Loucy (cell line): Measurements from ENCODE around the gene NFASC.

Experiments used
- H2AFZ ChIP-seq: fragments of 200-600 bp; sonication (generic); 2 replicates; pipeline ENCODE4 v1.6.0; 2016; ENCODE audit warnings: antibody characterized with exemption, mild to moderate bottlenecking, low read length, moderate library complexity
- H3F3A ChIP-seq: fragments of 200-600 bp; 2 replicates; pipeline ENCODE4 v1.6.0; 2016; ENCODE audit warnings: antibody characterized with exemption, low read depth, mild to moderate bottlenecking
- H3K27me3 ChIP-seq: fragments of 200-600 bp; sonication (generic); 2 replicates; pipeline ENCODE4 v1.6.1; 2014; ENCODE audit warnings: low read length, mild to moderate bottlenecking; ENCODE audit not compliant: insufficient read depth, poor library complexity, severe bottlenecking
- H3K36me3 ChIP-seq: fragments of 200-600 bp; sonication (generic); 2 replicates; pipeline ENCODE4 v1.6.1; 2016; ENCODE audit warnings: low read length; ENCODE audit not compliant: insufficient read depth
- H3K4me1 ChIP-seq: fragments of 200-600 bp; sonication (generic); 2 replicates; pipeline ENCODE4 v1.5.1; 2014; ENCODE audit warnings: low read length, mild to moderate bottlenecking; ENCODE audit not compliant: insufficient read depth, poor library complexity, severe bottlenecking
- H3K4me2 ChIP-seq: fragments of 200-600 bp; sonication (generic); 2 replicates; pipeline ENCODE4 v1.6.0; 2014; ENCODE audit warnings: antibody characterized with exemption, low read length, low read depth, mild to moderate bottlenecking; ENCODE audit not compliant: poor library complexity, severe bottlenecking
- H3K4me3 ChIP-seq: fragments of 200-600 bp; sonication (generic); 2 replicates; pipeline ENCODE4 v1.5.1; 2014; ENCODE audit warnings: low read length, mild to moderate bottlenecking, mixed read lengths; ENCODE audit not compliant: poor library complexity, severe bottlenecking
- H3K79me2 ChIP-seq: fragments of 200-600 bp; sonication (generic); 2 replicates; pipeline ENCODE4 v1.6.1; 2014; ENCODE audit warnings: low read length; ENCODE audit not compliant: insufficient read depth
- H3K9ac ChIP-seq: fragments of 200-600 bp; sonication (generic); 2 replicates; pipeline ENCODE4 v1.6.0; 2014; ENCODE audit warnings: mild to moderate bottlenecking, low read depth, low read length, moderate library complexity; ENCODE audit not compliant: poor library complexity, severe bottlenecking
- H3K9me2 ChIP-seq: fragments of 200-600 bp; sonication (generic); replicated peaks from 2 replicates; pipeline ENCODE4 v1.6.1; 2016; ENCODE audit warnings: low read depth, low read length, mixed read lengths
- H3K9me3 ChIP-seq: fragments of 200-600 bp; sonication (generic); 2 replicates; pipeline ENCODE4 v1.6.1; 2014; ENCODE audit warnings: mild to moderate bottlenecking, antibody characterized with exemption, low read length, low read depth; ENCODE audit not compliant: insufficient read depth
- H4K20me1 ChIP-seq: fragments of 200-600 bp; sonication (generic); 2 replicates; pipeline ENCODE4 v1.6.0; 2014; ENCODE audit warnings: antibody characterized with exemption, low read length, mild to moderate bottlenecking; ENCODE audit not compliant: insufficient read depth, poor library complexity, severe bottlenecking
- EZH2phosphoT487 ChIP-seq: fragments of 200-600 bp; IDR thresholded peaks from 2 replicates; pipeline ENCODE4 v1.6.1; 2018; ENCODE audit warnings: antibody characterized with exemption, mild to moderate bottlenecking, moderate library complexity, borderline replicate concordance
- TF ChIP-seq, protein P1 (sequence below): fragments of 200-600 bp; sonication (generic); conservative IDR thresholded peaks from 2 replicates; pipeline ENCODE4 v1.5.1; 2014; ENCODE audit warnings: mild to moderate bottlenecking, antibody characterized with exemption, low read length

The NFASC gene

DNA sequence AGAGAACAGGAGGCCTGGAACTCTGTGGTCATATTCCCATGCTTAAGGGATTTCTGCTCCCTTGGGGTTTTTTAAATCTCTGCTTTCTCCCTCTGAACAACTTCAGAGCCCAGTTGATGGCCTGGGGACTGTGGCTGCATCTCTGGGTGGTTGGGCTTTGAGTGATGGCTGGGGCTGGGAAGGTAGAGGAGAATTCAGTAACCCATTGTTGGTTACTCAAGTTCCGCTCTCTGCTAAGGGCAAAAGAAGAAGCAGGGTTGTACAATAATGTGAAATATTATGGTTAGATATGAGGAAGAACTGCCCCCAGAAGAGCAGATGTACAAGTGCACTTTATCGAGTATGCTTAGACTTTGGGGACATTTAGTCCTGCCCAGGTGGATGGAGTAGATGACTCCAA, 100.3 kb downstream of the NFASC start:
- H3K4me1 ChIP-seq = peaks cover 17% of the 10 kb centered on the region
- H4K20me1 ChIP-seq = no peaks in the 10 kb centered on the region
- H3K9me3 ChIP-seq = no peaks in the 10 kb centered on the region
- H3F3A ChIP-seq = no peaks in the 10 kb centered on the region
- no peaks in the 10 kb centered on the region for H3K9me2 ChIP-seq
- no peak overlapping the region for H3K4me3 ChIP-seq
- no peaks in the 10 kb centered on the region for H3K79me2 ChIP-seq
- no peak overlapping the region for H3K4me2 ChIP-seq
- TF ChIP-seq EZH2phosphoT487 = no peak
- TF ChIP-seq, protein P1, sequence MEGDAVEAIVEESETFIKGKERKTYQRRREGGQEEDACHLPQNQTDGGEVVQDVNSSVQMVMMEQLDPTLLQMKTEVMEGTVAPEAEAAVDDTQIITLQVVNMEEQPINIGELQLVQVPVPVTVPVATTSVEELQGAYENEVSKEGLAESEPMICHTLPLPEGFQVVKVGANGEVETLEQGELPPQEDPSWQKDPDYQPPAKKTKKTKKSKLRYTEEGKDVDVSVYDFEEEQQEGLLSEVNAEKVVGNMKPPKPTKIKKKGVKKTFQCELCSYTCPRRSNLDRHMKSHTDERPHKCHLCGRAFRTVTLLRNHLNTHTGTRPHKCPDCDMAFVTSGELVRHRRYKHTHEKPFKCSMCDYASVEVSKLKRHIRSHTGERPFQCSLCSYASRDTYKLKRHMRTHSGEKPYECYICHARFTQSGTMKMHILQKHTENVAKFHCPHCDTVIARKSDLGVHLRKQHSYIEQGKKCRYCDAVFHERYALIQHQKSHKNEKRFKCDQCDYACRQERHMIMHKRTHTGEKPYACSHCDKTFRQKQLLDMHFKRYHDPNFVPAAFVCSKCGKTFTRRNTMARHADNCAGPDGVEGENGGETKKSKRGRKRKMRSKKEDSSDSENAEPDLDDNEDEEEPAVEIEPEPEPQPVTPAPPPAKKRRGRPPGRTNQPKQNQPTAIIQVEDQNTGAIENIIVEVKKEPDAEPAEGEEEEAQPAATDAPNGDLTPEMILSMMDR = no peak
- no peaks in the 10 kb centered on the region for H3K27me3 ChIP-seq
- H2AFZ ChIP-seq = no peak overlapping the region
- no peak overlapping the region for H3K9ac ChIP-seq
- H3K36me3 ChIP-seq = no peaks in the 10 kb centered on the region

DNA sequence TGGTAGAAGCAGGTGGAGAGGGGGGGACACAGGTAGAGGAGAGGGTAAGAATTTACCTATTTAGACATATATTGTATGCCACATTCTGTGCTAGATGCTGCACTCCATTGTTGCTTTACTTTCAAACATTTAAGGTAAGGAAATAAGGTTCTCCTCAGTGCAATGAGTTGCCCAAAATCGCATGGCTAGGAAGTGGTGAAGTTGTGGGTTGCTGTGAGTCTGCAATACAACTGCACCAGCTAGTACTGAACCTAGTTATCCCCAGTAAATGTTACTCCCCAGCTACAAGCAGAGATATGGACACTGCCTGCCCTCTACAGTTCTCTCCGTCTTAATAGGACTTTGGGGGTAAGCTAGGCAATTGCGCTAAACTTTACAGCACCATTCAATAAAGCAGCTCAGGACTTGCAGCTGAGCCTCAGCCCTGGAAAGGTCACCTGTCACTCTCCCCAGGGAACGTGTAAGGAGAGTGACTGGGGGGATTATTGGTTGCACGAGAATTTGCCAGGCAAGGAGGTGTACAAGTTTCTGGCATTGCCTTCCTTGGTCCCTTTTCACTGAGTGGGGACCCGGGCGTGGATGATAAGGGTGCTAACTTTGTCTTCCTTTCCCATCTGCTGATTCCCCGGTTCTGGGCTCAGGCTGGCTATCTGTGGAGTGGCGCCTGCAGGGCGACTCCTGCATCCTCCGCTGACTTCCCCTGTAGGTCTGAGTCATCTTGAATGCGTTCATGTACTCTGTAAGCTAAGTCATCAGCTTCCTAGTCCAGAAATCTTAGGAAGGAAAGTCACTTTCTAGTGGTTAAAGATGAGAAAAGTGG, 101.1 kb downstream of the NFASC start:
- H3F3A ChIP-seq = no peaks in the 10 kb centered on the region

DNA sequence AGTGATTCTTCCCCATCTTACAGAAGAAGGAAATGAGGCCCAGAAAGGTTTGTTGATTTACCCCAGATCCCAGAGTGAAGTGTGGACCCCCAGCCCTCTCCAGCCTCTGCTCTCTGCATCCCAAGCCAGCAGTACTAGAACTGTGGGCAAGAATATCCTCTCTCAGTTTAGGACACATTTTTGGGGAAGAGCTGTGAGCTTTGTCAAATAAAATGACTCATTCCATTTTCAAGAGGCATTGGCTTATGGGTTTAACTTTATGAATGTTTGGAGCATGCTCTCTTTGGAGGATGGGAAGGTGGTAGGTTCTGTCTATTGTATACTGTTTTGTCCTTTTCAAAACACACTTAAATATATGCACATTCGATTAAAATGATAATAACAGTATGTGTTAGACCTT, 101.8 kb downstream of the NFASC start:
- Histone ChIP-seq H4K20me1 (no peaks in the 10 kb centered on the region), H3K79me2 (no peaks in the 10 kb centered on the region), H3K27me3 (no peaks in the 10 kb centered on the region), H3K4me1 (peaks cover 32% of the 10 kb centered on the region), H2AFZ (no peak overlapping the region), H3K36me3 (no peaks in the 10 kb centered on the region), H3K9ac (no peak overlapping the region), H3F3A (no peaks in the 10 kb centered on the region), H3K4me3 (no peak overlapping the region), H3K9me3 (no peaks in the 10 kb centered on the region), H3K4me2 (no peak overlapping the region), H3K9me2 (no peaks in the 10 kb centered on the region)
- TF ChIP-seq, protein P1 = no peak
- no peak for TF ChIP-seq EZH2phosphoT487

More for the DNA sequence above, 101.1 kb downstream of the NFASC start:
- Histone ChIP-seq H3K4me2 (no peak overlapping the region), H3K9me3 (no peaks in the 10 kb centered on the region), H2AFZ (no peak overlapping the region), H3K9me2 (no peaks in the 10 kb centered on the region), H3K4me3 (no peak overlapping the region), H3K79me2 (no peaks in the 10 kb centered on the region), H3K4me1 (peaks cover 25% of the 10 kb centered on the region), H3K9ac (no peak overlapping the region), H4K20me1 (no peaks in the 10 kb centered on the region), H3K36me3 (no peaks in the 10 kb centered on the region), H3K27me3 (no peaks in the 10 kb centered on the region)
- TF ChIP-seq, protein P1 = no peak
- TF ChIP-seq EZH2phosphoT487 = no peak
